ENCODE measurements around the gene KPNA1.

GRCh38 chr3:122409446-122409845 is 105.3 kb downstream of the KPNA1 start:
- no peak for TF ChIP-seq CTCF (IDR thresholded peaks at IDR 0.05)
- TF ChIP-seq POLR2A (IDR thresholded peaks at IDR 0.05) = no peak

Data from heart left ventricle (tissue), 13 donors.